Erythroblast (primary cell): ENCODE measurements around the gene HIPK2.

Source experiments
- DNase-seq, 2 experiments: peaks; one replicate each; lab custom pipeline; 2025; lab: John Stamatoyannopoulos, UW
- GATA1 ChIP-seq: IDR thresholded peaks from 2 replicates; pipeline ENCODE4 v1.6.1; 2011; ENCODE audit warnings: low read depth, mild to moderate bottlenecking, control low read depth, low read length, moderate library complexity
- POLR2A ChIP-seq: IDR thresholded peaks from 2 replicates; pipeline ENCODE4 v1.6.1; 2011; ENCODE audit warnings: mild to moderate bottlenecking, low read length

HIPK2 gene

DNA sequence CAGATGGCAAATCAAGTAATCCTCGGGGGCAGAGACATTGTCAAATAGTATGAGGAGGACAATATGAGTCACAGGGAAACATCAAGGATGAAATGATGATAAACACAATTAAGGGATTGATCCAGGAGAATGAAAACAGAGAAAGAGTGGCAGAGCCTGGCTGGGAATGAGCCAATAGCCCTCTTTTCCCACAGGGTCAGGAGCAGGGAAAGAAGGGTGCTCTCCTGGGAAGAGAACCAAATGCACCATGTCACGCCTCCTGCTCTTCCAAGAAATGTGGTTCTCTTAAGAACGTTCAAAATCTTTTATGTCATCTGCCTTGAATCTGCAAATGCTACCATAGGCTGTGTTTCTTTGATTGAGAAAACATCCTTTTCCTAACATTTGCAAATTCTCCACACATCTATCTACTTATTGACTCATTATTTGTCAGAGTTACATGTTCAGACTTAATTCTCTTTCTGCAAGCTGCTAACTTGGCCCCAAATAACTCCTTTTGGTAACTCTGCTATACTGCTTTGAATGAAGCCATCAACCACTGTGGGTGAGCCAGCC, 50.6 kb downstream of the HIPK2 start:
- TF ChIP-seq POLR2A: no peak
- TF ChIP-seq GATA1: no peak
- DNase-seq: no peak

DNA sequence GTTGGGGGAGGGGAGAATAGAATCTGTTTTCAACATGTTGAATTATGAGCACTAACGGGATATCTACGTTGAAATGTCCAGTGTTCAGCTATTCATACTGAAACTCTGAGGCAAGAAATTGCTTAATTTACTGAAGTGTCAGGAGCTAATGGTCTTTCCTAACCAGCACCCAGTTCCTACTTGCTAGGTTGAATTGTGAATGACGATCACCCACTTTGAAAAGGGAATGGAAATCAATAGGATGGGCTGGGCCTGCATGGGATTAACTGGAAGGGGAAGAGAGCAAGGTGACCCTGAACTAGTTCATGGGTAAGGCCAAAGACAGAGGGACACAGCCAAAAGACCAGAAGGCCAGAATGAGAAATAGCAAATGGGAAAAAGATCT, 51.3 kb downstream of the HIPK2 start:
- no peak for TF ChIP-seq GATA1
- TF ChIP-seq POLR2A: no peak
- no peak for DNase-seq

DNA sequence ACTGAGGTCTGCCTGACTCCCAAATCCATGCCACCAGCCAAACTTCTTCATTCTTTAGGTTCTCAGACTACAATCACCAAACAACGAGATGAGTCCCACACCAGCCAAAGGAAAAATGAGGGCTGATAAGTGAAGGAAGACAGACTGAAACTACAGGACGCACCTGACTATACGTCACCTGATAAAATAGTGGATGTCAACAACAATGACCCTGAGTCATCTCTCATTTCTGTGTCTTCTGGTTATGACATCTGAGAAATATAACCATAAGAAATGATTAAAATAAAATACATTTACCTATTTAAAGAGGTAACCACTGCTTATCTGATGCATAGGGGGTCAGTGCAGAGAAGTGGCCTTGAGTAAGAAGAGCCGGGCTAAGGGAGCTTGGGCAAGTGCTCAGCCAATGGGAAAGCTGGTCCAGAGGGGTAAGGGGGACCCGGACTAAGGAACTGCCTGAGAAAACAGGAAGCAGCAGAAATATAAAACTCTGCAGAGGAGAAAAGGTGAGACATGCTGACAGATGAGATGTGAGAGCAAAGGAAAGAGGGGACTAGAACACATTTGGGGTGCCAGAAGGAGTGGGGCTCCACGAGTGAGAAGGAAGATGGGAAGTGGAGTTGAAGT, 51.8 kb downstream of the HIPK2 start:
- no peak for DNase-seq
- no peak for TF ChIP-seq POLR2A
- TF ChIP-seq GATA1: no peak

DNA sequence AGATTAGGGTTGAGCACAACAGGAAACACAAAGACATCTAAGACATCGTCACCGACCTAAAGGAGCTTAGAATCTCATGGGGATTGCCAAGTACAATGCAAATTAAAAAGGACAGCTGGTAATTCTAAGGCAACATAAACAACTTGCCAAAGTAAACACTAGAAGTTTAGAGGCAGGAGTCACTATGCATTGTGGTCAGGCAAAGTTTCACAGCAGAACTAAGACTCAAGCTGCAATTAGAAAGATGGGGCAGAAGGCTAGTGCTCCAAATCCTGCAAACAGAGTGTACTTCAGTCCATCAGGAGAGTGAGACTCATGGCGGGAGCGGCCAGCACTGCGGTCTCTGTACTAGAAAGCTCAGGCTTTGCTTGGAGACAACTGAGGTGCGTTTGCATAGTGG, 52.7 kb downstream of the HIPK2 start:
- TF ChIP-seq POLR2A (no peak), GATA1 (no peak)
- no peak for DNase-seq

DNA sequence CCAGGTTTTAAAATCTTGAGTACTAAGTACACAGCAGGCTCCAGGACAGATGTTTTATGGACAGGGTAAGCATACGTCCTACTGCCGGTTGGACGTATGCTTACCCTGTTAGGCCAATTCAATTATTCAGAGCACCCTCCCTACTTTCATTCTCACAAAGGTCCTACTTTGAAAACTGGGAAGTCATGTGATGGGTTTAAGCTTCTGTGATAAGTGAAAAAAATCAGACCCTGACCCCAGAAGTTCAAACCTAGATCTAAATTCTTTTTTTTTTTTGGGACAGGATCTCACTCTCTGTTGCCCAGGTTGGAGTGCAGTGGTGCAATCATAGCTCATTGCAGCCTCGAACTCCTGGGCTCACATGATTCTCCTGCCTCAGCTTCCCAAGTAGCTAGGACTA, 55.2 kb downstream of the HIPK2 start:
- DNase-seq: no peak

DNA sequence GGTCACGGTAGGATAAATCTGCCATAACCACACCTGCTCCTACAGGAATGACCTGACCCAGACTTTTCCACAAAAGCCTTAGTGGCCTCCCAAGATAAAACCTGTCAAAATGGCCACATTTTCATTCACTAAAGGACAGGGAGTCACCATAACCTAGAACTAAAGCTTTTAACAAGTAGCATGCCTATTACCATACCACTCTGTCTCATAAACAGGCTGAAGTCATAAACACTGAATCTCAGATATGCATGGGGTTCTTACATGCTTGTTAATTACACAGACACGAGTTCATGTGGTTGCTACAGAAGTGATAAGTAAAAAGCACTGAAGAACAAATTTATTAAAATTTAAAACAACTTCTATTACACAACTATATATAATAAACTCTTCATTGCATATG, 56.0 kb downstream of the HIPK2 start:
- no peak for DNase-seq
- TF ChIP-seq GATA1: no peak
- no peak for TF ChIP-seq POLR2A

More for the DNA sequence above, 55.2 kb downstream of the HIPK2 start:
- TF ChIP-seq GATA1: no peak
- TF ChIP-seq POLR2A: no peak

DNA sequence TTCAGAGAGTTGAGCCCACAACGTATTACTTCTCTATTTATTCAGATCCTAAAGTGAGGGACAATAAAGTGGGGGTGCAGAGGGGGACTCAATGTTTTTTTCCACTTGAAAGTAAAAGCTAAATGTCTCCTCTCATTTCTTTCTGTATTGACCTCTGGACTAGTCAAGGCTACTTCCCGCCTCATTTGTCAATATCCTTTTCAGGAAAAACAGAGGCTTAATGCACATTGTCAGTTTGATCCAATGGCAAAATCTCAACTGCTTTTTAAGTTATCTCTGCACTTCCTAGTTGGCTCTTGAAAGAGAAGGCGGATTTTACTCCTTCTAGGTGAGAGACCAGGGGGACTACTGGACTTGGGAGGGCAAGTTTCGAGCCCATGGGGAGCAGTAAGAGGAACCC, 56.4 kb downstream of the HIPK2 start:
- TF ChIP-seq POLR2A (no peak), GATA1 (no peak)
- DNase-seq: no peak

DNA sequence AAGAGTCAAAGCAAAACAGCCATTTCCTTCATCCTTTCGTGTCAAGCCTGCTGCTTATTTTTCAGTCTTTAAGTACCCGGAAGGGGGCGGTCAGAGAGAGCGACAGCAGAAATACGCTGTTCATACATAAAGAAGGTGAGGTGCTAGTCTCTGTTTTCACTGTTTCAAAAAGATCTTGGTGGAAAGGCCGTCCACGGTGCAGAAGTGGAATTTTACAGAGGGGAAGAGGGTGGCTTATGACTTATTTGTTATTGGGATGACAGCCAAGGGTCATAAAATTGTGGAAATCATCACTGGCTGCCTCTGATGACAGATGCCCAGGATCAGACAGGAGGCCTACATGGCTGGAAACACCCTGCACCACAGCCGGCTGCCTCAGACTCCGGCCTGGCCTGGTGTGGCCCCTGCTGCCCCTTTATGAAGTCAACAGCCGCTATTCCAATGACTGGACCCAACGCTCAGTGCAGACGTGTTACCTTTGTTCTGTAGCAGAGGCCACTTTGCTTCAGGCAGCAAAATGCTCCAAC, 57.0 kb downstream of the HIPK2 start:
- no peak for DNase-seq
- no peak for TF ChIP-seq POLR2A
- no peak for TF ChIP-seq GATA1

DNA sequence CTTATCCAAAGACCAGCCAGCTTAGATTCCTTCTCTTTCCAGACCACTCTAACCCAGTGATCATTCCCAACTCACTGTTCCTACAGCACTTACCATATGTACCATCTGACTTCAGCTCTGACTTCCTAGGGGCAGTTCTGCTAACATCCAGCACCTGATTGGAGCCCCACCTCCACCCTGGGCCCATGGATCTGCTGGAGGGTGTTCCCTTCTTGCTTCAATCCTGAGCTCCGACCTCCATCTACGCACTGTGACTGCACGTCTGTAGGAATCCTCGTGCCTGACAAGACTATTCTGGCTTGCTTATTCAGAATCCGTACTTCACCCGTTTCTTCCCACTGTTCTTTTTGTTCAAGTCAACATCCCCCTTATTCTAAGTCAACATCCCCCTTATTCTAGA, 57.6 kb downstream of the HIPK2 start:
- DNase-seq: no peak
- TF ChIP-seq GATA1 (no peak), POLR2A (no peak)

DNA sequence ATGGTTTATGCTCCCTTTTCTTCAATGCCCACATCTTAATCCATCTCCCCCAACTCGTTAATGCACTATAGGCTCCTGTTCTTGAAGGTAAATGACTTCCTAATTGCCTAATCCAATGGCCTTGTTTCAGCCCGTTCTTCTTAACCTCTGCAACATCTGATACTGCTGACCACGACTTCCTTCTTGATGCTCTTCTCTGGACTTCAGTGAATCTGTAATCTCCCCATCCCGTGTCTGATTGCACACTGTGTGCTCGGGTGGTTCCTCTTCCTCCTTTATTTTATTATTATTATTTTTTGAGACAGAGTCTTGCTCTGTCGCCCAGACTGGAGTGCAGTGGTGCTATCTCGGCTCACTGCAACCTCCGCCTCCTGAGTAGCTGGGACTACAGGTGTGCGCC, 58.9 kb downstream of the HIPK2 start:
- no peak for TF ChIP-seq GATA1
- TF ChIP-seq POLR2A: no peak
- DNase-seq: no peak

DNA sequence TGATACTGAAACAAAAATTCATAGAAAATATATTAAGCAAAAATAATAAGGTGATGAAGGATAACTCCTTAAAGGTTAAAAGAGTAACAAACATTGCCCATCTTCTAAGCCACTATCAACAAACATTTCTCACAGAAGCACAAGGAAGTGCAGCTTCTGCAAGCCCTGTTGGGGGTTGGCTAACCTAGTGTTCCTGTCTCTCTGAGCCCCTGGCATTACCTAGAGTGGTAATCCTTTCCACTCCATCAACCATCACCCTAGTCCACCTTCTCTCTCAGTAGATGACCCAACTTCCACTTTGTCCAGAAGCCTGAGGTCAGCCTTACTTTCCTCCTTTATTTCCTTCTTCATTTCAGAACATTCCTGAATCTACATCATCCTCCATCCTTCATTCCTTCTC, 59.7 kb downstream of the HIPK2 start:
- DNase-seq: no peak
- TF ChIP-seq GATA1: no peak
- no peak for TF ChIP-seq POLR2A

DNA sequence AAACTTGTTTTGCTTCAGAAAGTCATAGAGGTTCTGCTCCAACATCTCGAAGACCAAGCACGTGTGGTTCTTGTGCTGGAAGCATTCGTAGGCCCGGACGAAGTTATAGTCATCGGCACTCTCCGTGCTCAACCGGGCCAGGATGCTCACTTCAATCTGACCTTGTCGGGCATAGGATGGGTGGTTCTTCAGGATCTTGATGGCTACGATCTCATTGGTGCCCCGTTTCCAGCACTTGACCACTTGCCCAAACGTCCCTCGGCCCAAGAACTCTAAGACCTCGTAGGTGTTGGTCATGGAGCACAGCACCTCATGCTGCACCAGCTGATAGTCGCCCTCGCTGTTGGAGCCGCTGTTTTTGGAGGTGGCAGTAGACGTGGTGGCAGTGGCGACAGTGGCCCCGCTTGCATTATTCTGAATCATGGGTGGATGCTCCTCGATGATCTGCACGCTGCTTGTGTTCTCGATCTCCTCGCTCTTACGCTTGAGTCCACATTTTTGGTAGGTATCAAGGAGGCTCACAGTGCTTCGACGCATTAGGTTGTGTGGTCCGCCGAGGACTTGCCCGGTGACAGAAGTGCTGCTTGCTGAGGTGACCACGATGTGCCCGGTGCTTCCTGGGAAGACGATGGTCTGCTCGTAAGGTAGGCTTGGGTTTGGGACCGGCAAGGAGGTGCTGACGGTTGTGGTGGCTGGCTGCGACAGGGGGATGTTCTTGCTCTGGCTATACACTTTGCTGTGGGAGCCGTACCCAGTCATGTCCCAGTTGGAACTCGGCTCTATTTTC, 61.4 kb downstream of the HIPK2 start:
- DNase-seq: no peak
- TF ChIP-seq GATA1: no peak
- TF ChIP-seq POLR2A: no peak

DNA sequence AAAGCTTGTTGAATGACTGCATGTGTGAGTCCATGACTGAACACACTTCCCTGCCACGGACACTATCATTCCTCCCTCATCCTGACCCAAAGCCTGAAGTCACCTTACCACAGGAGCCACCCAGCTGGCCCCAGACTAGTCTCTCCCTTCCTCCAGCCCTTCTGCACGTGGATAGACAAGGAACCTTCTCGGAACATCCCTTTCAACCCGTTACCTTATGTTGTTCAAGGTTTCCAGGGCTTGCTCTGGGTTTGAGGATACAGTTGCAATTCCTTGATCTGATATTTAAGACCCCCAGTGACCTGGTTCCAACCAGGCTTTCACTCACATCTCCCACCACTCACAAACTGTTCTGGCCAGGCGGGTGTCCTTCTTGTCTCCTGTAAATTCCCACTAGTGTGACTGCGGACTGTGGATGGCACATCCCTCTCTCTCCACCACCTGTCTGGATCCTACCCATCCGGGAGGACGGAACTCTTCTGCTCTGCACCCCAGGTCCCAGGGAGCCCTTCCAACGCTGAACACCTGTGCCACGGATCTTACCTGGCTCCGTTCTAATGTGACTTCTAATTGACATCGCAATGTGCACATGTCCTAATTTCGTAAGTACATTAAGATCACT, 62.5 kb downstream of the HIPK2 start:
- DNase-seq: no peak
- no peak for TF ChIP-seq GATA1
- TF ChIP-seq POLR2A: no peak

DNA sequence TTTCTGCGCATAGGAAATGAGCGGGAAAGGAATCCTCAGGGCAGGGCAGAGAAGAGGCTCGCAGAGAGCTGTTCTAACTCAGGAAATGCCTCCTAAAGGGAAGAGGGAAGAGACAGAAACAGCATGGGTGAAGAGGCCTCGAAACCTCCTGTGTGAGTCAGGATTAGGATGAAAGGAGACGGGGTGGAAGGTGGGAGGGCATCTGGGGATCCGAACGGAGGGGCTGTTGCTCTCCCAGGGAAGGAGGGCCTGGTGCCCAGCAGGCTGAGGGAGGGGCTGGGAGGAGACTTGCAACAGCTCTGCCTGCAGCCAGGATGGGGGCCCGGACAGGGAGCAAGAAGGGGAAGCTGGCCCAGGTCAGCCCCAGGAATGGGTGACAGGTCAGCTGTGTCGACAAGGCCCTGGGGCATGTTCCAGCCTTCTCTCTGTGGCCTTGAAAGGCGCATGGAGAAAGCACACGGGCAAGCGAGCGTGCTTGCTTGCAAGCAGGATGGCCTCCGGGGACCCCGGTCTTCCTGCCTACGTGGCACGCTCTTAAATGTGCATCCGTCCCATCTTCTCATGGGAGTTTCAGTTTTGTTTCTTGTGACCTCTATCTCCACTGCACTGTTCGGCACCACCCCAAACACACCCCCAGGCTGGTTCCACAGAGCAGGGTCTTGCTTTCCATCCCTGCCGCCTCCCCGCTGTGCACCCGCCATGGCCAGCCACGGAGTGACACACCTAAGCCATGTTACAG, 63.5 kb downstream of the HIPK2 start:
- DNase-seq: no peak

More for the DNA sequence above, 63.5 kb downstream of the HIPK2 start:
- TF ChIP-seq GATA1: no peak
- TF ChIP-seq POLR2A: no peak
